Adrenal gland (tissue), 12 donors: ENCODE measurements around the gene TRAF7. TPM values are rescaled to one million over a fixed set of nuclear protein-coding genes. Genes with fewer than 3 reads are reported as not detected.

Experiments used
- DNase-seq, 7 donors: peaks; one replicate each; pipeline ENCODE4 v3.0.0-alpha.2; 2019 to 2020
- H3K27ac ChIP-seq, 5 donors: fragments of 200-600 bp; sonication (generic) in 4 of 5; 1 replicate in 3 of 5; 2 replicates in 2 of 5; pipeline versions ENCODE4 v1.5.1 to v1.8.0; 2016 to 2020; ENCODE audit warnings: mild to moderate bottlenecking in 1 of 5
- H3K27me3 ChIP-seq: fragments of 200-600 bp; 2 replicates; pipeline ENCODE4 v1.8.0; 2021
- H3K36me3 ChIP-seq, 2 donors: fragments of 200-600 bp; replicated peaks in 1 of 2; 1 replicate in 1 of 2; 2 replicates in 1 of 2; pipeline versions ENCODE4 v1.5.1 to v1.8.0; 2018 to 2022
- H3K4me1 ChIP-seq, 2 donors: fragments of 200-600 bp; replicated peaks in 1 of 2; 1 replicate in 1 of 2; 2 replicates in 1 of 2; pipeline versions ENCODE4 v1.5.1 to v1.8.0; 2018 to 2021
- H3K4me3 ChIP-seq, 4 donors: fragments of 200-600 bp; sonication (generic) in 3 of 4; one replicate each; pipeline ENCODE4 v1.5.1; 2016 to 2018
- H3K9me3 ChIP-seq, 3 donors: fragments of 200-600 bp; sonication (generic) in 1 of 3; replicated peaks in 1 of 3; 1 replicate in 2 of 3; 2 replicates in 1 of 3; pipeline versions ENCODE4 v1.5.1 to v1.8.0; 2016 to 2021
- POLR2A ChIP-seq, 2 donors: fragments of 450-650 bp; IDR thresholded peaks; one replicate each; pipeline ENCODE4 v1.6.1; 2017; ENCODE audit warnings: antibody characterized with exemption in 2 of 2, mild to moderate bottlenecking in 2 of 2, moderate library complexity in 1 of 2
- WGBS, 4 donors: extraction: QIAGEN DNeasy Blood & Tissue Kit in 2 of 4; methylation state at CpG; one replicate each; pipeline versions ENCODE4 v1.1.5 to v1.1.7; 2013 to 2017; 5-methylcytosine and 5-hydroxymethylcytosine counted together
- intact Hi-C, 2 donors: fragments of 100-400 bp; cut with DNase I; formaldehyde crosslinking; loops; one replicate each; pipeline versions ENCODE4 v1.14.1 to v1.15.0; 2022 to 2023
- polyA plus RNA-seq, 3 donors: library from polyadenylated mRNA; stranded (reverse); fragments of 200-250 nt in 2 of 3; fragments of 350-450 nt in 1 of 3; fragmentation: Illumina TruSeq in 1 of 3; extraction: RNeasy Lipid Tissue Mini Kit (QIAGEN cat#74804) in 1 of 3; gene quantifications; one replicate each; pipeline ENCODE4 v1.2.3, GENCODE V29; 2013 to 2014
- total RNA-seq, 9 donors: library from RNA; depleted of rRNA in 4 of 9; stranded (reverse); fragments of >200 nt in 4 of 9; fragments of 120-200 nt in 1 of 9; fragmentation: NEBNext Ultra II Directional in 1 of 9; extraction: Animal tissue kit (Norgen Biotek cat#: 25700) in 1 of 9; gene quantifications; one replicate each; pipeline versions ENCODE4 v1.1.0 to v1.2.4, GENCODE V29; 2013 to 2023
- TF ChIP-seq, protein P1 (sequence below), 6 experiments: fragments of 450-650 bp in 4 of 6; fragments of 200-600 bp in 2 of 6; sonication (generic) in 1 of 6; IDR thresholded peaks; 1 replicate in 5 of 6; 2 replicates in 1 of 6; pipeline versions ENCODE4 v1.5.1 to v1.8.0; 2016 to 2021; ENCODE audit warnings: antibody characterized with exemption in 6 of 6, mild to moderate bottlenecking in 2 of 6, moderate library complexity in 1 of 6
- donor health status: healthy with polysubstance abuse.
- donor health status: Bipolar disorder and iron deficiency.
- donor health status: DM: yes; HTN: yes; CAD: no.
- donor health status: DM: no; HTN: no; CAD: no.
- donor health status: DM: no; HTN: no; CAD: no.
- donor health status: DM: yes; HTN: yes; CAD: no.

TRAF7 gene
- total and polyA plus RNA-seq, 12 donors, result 21.0 to 129 (median 52.2) TPM

DNA sequence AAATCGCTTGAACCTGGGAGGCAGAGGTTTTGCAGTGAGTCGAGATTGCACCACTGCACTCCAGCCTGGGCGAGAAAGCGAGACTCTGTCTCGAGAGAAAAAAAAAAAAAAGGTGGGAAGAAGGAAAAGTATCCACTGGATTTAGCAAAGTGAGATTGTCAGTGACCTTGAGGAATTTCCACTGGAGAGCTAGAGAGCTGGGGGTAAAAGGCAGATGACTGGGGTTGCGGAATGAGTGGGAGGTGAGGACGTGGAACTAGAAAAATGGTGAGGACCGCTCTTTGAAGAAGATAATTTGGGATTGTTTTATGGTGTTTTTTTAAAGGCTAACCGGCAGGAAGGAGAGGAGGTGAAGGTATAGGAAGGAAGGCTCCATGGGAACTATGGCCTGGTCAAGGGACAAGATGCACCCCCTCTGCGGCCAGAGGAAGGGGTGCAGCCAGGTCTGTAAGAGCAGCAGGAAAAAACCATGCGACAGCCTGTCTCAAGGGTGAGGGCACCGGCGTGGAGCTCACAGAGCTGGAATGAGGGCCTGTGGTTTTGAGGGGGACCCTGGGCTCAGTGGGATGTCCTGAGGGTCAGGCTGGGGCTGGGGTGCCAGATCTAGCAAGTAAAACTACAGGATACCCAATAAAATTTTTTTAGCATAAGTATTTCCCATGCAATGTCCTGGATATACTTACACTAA lies 49.0 kb downstream of the TRAF7 start:
- peaks cover 0 to 28% of the 10 kb centered on the region in 2 donors for H3K36me3 ChIP-seq
- intact Hi-C loops, result no loop called here
- peak overlapping the region in 2 of 4 donors; percentile 76 to 85 for H3K4me3 ChIP-seq
- H3K27me3 ChIP-seq, result no peaks in the 10 kb centered on the region
- no peak for TF ChIP-seq POLR2A (IDR thresholded peaks at IDR 0.05)
- TF ChIP-seq, protein P1, sequence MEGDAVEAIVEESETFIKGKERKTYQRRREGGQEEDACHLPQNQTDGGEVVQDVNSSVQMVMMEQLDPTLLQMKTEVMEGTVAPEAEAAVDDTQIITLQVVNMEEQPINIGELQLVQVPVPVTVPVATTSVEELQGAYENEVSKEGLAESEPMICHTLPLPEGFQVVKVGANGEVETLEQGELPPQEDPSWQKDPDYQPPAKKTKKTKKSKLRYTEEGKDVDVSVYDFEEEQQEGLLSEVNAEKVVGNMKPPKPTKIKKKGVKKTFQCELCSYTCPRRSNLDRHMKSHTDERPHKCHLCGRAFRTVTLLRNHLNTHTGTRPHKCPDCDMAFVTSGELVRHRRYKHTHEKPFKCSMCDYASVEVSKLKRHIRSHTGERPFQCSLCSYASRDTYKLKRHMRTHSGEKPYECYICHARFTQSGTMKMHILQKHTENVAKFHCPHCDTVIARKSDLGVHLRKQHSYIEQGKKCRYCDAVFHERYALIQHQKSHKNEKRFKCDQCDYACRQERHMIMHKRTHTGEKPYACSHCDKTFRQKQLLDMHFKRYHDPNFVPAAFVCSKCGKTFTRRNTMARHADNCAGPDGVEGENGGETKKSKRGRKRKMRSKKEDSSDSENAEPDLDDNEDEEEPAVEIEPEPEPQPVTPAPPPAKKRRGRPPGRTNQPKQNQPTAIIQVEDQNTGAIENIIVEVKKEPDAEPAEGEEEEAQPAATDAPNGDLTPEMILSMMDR (IDR thresholded peaks at IDR 0.05), result no peak
- 78 to 84% (median 82%) methylated on average over 10 to 13 of the region's 13 CpGs for WGBS, 4 donors
- peak overlapping the region in 4 of 5 donors; percentile 91 to 99 (median 98) for H3K27ac ChIP-seq
- H3K9me3 ChIP-seq, result no peaks in the 10 kb centered on the region
- no peak for DNase-seq
- peaks cover 5 to 17% of the 10 kb centered on the region in 2 donors for H3K4me1 ChIP-seq

DNA sequence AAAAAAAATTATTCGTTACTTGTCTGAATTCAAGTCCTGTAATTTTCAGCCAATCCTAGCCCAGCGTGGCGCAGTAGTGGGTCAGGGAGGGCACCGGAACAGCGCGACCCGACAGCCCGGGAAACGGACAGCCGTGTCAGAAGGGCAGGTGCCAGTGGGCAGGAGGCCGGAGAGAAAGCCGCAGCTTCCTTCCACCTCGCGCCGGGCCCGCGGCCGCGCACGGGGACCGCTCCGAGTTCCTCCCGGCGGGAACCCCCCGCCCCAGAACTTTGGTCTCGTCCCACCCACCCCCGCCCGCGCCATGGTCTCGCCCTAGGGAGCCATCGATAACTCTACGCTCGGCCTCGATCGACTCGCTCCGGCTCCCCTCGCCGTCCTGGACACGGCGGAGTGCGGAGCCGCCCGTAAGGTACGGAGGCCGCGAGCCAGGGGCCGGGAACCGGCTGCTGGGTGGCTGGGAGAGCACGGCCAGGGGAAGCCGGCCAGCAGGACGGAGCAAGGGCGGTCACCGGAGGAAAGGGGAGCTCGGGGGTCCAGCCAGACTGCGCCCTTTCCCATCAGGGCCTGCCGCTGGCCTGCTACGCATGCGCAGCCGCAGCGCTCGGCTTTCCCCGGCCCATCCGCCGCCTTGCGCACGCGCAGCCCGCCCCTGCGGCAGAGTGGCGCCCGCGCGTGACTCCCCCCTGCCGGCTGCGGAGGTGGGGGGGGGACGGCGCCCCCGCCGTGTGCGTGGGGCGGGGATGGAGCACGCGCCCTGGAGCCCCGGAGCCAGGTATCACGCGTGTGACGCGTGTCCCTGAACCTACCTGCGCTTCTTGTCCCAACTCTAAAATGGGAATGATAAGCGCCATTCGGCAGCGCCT lies 49.8 kb downstream of the TRAF7 start, which contains the start of gene MLST8:
Gene MLST8 (plus strand): TSS at position 351 of the 863 bp plus-strand sequence. CDS start 632 bp downstream, outside the sequence.
- H3K36me3 ChIP-seq, result peaks cover 0 to 35% of the 10 kb centered on the region in 2 donors
- H3K4me1 ChIP-seq, result peaks cover 5 to 17% of the 10 kb centered on the region in 2 donors
- 0 to 1% (median 0%) methylated on average over 12 to 93 of the region's 93 CpGs for WGBS, 4 donors
- H3K27me3 ChIP-seq, result no peaks in the 10 kb centered on the region
- TF ChIP-seq POLR2A (IDR thresholded peaks at IDR 0.05), result peak; percentile 83 to 89
- TF ChIP-seq, protein P1 (IDR thresholded peaks at IDR 0.05), result peak in 3 of 6 experiments; percentile 4 to 13 (median 13)
- H3K27ac ChIP-seq, result peak within 1 kb of the TSS; percentile 89 to 99 (median 98)
- DNase-seq, result peak; percentile 84 to 91 (median 88)
- H3K9me3 ChIP-seq, result no peaks in the 10 kb centered on the region
- intact Hi-C loops, result no loop called here
- H3K4me3 ChIP-seq, result peak within 1 kb of the TSS in 3 of 4 donors; percentile 29 to 85 (median 76)

DNA sequence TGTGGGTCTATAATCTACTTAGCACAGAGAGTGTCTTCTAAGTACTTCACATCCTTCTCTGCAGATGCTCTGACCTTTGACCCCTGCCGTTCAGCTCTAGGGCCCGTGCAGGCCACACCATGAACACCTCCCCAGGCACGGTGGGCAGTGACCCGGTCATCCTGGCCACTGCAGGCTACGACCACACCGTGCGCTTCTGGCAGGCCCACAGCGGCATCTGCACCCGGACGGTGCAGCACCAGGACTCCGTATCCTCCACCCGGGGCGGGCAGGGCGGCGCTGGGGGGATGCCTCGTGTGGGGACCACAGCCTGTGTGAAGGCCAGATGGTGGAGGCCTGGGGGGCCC lies 50.4 kb downstream of the TRAF7 start:
- Histone ChIP-seq H3K4me3 (peak overlapping the region in 3 of 4 donors; percentile 29 to 85 (median 76)), H3K4me1 (peaks cover 5 to 17% of the 10 kb centered on the region in 2 donors), H3K27me3 (no peaks in the 10 kb centered on the region), H3K36me3 (peaks cover 0 to 35% of the 10 kb centered on the region in 2 donors), H3K27ac (peak overlapping the region in 4 of 5 donors; percentile 91 to 99 (median 98)), H3K9me3 (no peaks in the 10 kb centered on the region)
- DNase-seq, result peak in 2 of 7 donors; percentile 43 to 64
- intact Hi-C loops, result no loop called here
- TF ChIP-seq POLR2A (IDR thresholded peaks at IDR 0.05), result no peak
- TF ChIP-seq, protein P1 (IDR thresholded peaks at IDR 0.05), result no peak
- 3 to 7% (median 6%) methylated on average over 13 to 16 of the region's 16 CpGs; no CpG with 5 or more reads in 1 of the 4 donors for WGBS, 4 donors

- 70 to 83% (median 75%) methylated on average over 18 of the region's 18 CpGs for WGBS, 4 donors
- H3K4me1 ChIP-seq, result peaks cover 5 to 17% of the 10 kb centered on the region in 2 donors
- TF ChIP-seq POLR2A (IDR thresholded peaks at IDR 0.05), result no peak
- TF ChIP-seq, protein P1 (IDR thresholded peaks at IDR 0.05), result no peak
- peaks cover 0 to 35% of the 10 kb centered on the region in 2 donors for H3K36me3 ChIP-seq
- H3K27ac ChIP-seq, result peak overlapping the region in 2 of 5 donors; percentile 98 to 99
- H3K9me3 ChIP-seq, result no peaks in the 10 kb centered on the region
- DNase-seq, result no peak
- intact Hi-C loops, result no loop called here
- no peaks in the 10 kb centered on the region for H3K27me3 ChIP-seq
- peak overlapping the region in 2 of 4 donors; percentile 76 to 85 for H3K4me3 ChIP-seq
Observed at GRCh38 chr16:2206420-2206779, 50.8 kb downstream of the TRAF7 start.
